ENCODE data around the gene UQCRQ. TPM values are rescaled to one million over a fixed set of nuclear protein-coding genes. Genes with fewer than 3 reads are reported as not detected.

Gene UQCRQ
- total RNA-seq, 4 donors from 2014 or later = 59.2 to 235 (median 118) TPM

DNA sequence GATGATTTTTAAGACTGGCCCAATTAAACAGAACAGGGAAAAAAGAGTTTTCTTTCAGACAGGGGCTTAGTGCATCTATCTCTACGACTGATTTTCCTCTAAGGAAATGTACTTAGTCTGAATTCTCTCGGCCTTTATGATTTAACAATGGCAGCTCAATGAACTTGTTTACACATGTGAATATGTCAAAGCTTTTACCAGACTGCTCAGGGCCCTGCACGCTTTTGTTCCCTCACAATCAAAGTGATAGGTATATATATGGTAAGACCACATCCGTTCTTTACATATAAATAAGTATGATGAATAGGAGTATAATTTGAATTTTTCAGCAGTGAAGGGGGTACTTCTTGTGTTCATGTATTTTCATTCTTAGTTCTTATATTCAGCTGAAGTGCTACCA is 34.6 kb downstream of the UQCRQ start:
- H3K9me3 ChIP-seq = no peaks in the 10 kb centered on the region
- no peak for DNase-seq
- H3K4me1 ChIP-seq = no peaks in the 10 kb centered on the region
- peaks cover 24 to 25% of the 10 kb centered on the region in 2 donors for H3K36me3 ChIP-seq
- no peak overlapping the region for H3K27ac ChIP-seq
- intact Hi-C loops (cut with DNase I) = no loop called here
- TF ChIP-seq, protein P1, sequence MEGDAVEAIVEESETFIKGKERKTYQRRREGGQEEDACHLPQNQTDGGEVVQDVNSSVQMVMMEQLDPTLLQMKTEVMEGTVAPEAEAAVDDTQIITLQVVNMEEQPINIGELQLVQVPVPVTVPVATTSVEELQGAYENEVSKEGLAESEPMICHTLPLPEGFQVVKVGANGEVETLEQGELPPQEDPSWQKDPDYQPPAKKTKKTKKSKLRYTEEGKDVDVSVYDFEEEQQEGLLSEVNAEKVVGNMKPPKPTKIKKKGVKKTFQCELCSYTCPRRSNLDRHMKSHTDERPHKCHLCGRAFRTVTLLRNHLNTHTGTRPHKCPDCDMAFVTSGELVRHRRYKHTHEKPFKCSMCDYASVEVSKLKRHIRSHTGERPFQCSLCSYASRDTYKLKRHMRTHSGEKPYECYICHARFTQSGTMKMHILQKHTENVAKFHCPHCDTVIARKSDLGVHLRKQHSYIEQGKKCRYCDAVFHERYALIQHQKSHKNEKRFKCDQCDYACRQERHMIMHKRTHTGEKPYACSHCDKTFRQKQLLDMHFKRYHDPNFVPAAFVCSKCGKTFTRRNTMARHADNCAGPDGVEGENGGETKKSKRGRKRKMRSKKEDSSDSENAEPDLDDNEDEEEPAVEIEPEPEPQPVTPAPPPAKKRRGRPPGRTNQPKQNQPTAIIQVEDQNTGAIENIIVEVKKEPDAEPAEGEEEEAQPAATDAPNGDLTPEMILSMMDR (IDR thresholded peaks at IDR 0.05) = no peak
- no peak for TF ChIP-seq POLR2A (IDR thresholded peaks at IDR 0.05)
- H3K4me3 ChIP-seq (replicated peaks in 1 of 3) = no peak overlapping the region
- WGBS, 2 donors = 92 to 94% methylated on average over 4 of the region's 4 CpGs
- no peaks in the 10 kb centered on the region for H3K27me3 ChIP-seq

DNA sequence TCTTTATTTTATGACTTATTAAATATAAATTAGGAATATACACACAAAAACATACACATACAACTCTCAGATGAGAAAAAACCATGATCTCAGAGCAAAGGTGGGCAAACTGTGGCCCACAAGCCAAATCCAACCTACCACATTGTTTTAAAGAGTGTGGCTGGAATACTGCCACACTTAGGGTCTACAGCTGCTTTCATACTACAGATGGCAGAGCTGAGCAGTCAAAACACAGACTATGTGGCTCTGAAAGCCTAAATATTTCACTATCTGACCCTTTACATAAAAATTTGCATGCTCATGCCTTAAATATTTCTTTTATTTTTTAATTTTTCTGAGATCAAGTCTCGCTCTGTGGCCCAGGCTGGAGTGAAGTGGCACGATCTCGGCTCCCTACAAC is 35.3 kb downstream of the UQCRQ start:
- H3K27ac ChIP-seq = no peak overlapping the region
- no peaks in the 10 kb centered on the region for H3K4me1 ChIP-seq
- H3K9me3 ChIP-seq = no peaks in the 10 kb centered on the region
- intact Hi-C loops (cut with DNase I) = no loop called here
- 96 to 100% methylated on average over 3 of the region's 3 CpGs for WGBS, 2 donors
- H3K27me3 ChIP-seq = no peaks in the 10 kb centered on the region
- DNase-seq = no peak
- TF ChIP-seq, protein P1 (IDR thresholded peaks at IDR 0.05) = no peak
- TF ChIP-seq POLR2A (IDR thresholded peaks at IDR 0.05) = no peak
- H3K4me3 ChIP-seq (replicated peaks in 1 of 3) = no peak overlapping the region
- H3K36me3 ChIP-seq = peaks cover 17 to 18% of the 10 kb centered on the region in 2 donors

DNA sequence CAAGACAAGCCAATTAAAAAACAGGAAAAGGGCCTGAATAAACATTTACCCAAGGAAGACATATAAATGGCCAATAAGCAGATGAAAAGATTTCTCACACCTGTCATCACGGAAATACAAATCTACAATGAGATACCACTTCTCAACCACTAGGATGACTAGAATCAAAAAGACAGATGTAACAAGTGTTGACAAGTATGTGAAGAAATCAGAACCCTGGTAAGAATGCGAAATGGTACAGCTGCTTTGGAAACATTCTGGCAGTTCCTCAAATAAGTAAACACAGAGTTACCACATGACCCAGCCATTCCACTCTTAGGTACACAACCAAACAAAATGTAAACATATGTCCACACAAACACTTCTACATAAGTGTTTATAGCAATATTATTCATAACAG is 39.5 kb downstream of the UQCRQ start:
- no peak overlapping the region for H3K27ac ChIP-seq
- intact Hi-C loops (cut with DNase I) = no loop called here

DNA sequence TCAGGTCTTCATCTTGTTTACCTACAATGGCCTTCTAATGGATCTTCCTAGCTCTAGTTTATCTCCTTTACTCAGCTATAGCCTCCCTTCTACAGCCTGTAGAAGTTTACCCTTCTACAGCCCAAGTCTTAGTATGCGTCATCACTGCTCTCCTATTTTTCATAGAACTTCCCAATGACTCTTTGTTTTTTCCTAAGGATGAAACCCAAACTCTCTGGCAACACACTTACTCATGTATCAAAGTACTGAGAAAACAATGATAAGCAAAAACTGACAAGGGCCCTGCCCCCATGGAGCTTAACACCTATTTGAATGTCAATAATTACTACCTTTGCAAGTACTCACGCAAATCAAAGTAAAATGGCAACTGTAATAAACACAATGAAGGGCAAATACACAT is 40.7 kb downstream of the UQCRQ start:
- TF ChIP-seq, protein P1 (IDR thresholded peaks at IDR 0.05) = no peak
- TF ChIP-seq POLR2A (IDR thresholded peaks at IDR 0.05) = no peak
- H3K27ac ChIP-seq = no peak overlapping the region
- H3K4me1 ChIP-seq = no peaks in the 10 kb centered on the region
- no peak for DNase-seq
- H3K9me3 ChIP-seq = no peaks in the 10 kb centered on the region
- no peaks in the 10 kb centered on the region for H3K27me3 ChIP-seq
- no peak overlapping the region for H3K4me3 ChIP-seq (replicated peaks in 1 of 3)
- peaks cover 0 to 3% of the 10 kb centered on the region in 2 donors for H3K36me3 ChIP-seq
- intact Hi-C loops (cut with DNase I) = no loop called here
- WGBS, 2 donors = 96 to 97% methylated on average over 2 of the region's 2 CpGs

More for the DNA sequence above, 39.5 kb downstream of the UQCRQ start:
- H3K27me3 ChIP-seq = no peaks in the 10 kb centered on the region
- WGBS, 2 donors = 92 to 95% methylated on average over 2 of the region's 2 CpGs
- H3K4me3 ChIP-seq (replicated peaks in 1 of 3) = no peak overlapping the region
- no peak for TF ChIP-seq POLR2A (IDR thresholded peaks at IDR 0.05)
- TF ChIP-seq, protein P1 (IDR thresholded peaks at IDR 0.05) = no peak
- no peaks in the 10 kb centered on the region for H3K4me1 ChIP-seq
- no peaks in the 10 kb centered on the region for H3K36me3 ChIP-seq
- DNase-seq = no peak
- no peaks in the 10 kb centered on the region for H3K9me3 ChIP-seq

DNA sequence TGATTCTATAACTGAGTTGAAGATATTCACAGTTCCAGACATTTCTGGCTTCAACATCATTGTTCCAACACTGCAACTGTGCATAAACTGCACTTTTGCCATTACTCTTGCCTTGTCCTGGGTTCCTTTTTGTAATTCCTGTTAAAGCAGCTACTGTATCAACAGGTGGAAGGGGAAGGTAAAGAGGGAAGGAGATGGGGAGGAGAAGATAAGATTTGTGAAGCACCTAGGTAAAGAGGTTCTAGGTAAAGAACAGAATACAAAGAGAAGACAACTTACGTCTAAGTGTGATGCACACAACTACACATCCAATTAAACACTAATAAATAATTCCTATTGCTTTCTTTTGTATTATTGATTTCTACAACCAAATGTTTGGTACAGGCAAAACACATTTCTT is 43.3 kb downstream of the UQCRQ start:
- intact Hi-C loops (cut with DNase I) = no loop called here

More for the DNA sequence above, 43.3 kb downstream of the UQCRQ start:
- Histone ChIP-seq H3K27ac (no peak overlapping the region), H3K36me3 (peaks cover 6 to 9% of the 10 kb centered on the region in 2 donors), H3K9me3 (no peaks in the 10 kb centered on the region), H3K27me3 (no peaks in the 10 kb centered on the region), H3K4me3 (replicated peaks in 1 of 3) (no peak overlapping the region), H3K4me1 (no peaks in the 10 kb centered on the region)
- no peak for DNase-seq
- no peak for TF ChIP-seq POLR2A (IDR thresholded peaks at IDR 0.05)
- TF ChIP-seq, protein P1 (IDR thresholded peaks at IDR 0.05) = no peak
- WGBS, 2 donors = 90 to 91% methylated on average over 1 of the region's 1 CpG

Data from thyroid gland (tissue), 4 donors.